DMS53 (cell line): ENCODE data around the gene TAS1R3.

Experiments
- DNase-seq: peaks from one replicate; lab custom pipeline; 2025; lab: John Stamatoyannopoulos, UW

Gene TAS1R3

GRCh38 chr1:1340185-1340584 lies 9.1 kb downstream of the TAS1R3 start:
- DNase-seq: no peak

GRCh38 chr1:1340791-1341548 lies 9.9 kb downstream of the TAS1R3 start:
- DNase-seq: no peak

- no peak for DNase-seq
These were observed 10.5 kb downstream of the TAS1R3 start for GRCh38 chr1:1341549-1342021.

- DNase-seq: no peak
These were observed 11.0 kb downstream of the TAS1R3 start for GRCh38 chr1:1342061-1342562.

- no peak for DNase-seq
These were observed 11.6 kb downstream of the TAS1R3 start for GRCh38 chr1:1342584-1343115.

- no peak for DNase-seq
These were observed 12.8 kb downstream of the TAS1R3 start for GRCh38 chr1:1343811-1344421.

GRCh38 chr1:1344655-1345361 lies 13.7 kb downstream of the TAS1R3 start:
- peak; percentile 54 for DNase-seq

- DNase-seq: no peak
These were observed 14.3 kb downstream of the TAS1R3 start for GRCh38 chr1:1345384-1345783.

GRCh38 chr1:1345860-1346500 lies 14.9 kb downstream of the TAS1R3 start:
- DNase-seq: no peak

GRCh38 chr1:1346501-1346890 lies 15.4 kb downstream of the TAS1R3 start:
- DNase-seq: no peak

GRCh38 chr1:1347026-1347595 lies 16.0 kb downstream of the TAS1R3 start:
- DNase-seq: no peak

GRCh38 chr1:1347663-1348419 lies 16.8 kb downstream of the TAS1R3 start:
- DNase-seq: peak; percentile 52

- peak; percentile 66 for DNase-seq
These were observed 17.6 kb downstream of the TAS1R3 start for GRCh38 chr1:1348420-1349255.

GRCh38 chr1:1349256-1350012 lies 18.4 kb downstream of the TAS1R3 start, which contains the start of gene DVL1:
TSS of gene DVL1 (minus strand) at chr1:1349418. CDS start at chr1:1349065, 353 bp downstream.
- DNase-seq: peak; percentile 84

GRCh38 chr1:1351511-1352427 lies 20.7 kb downstream of the TAS1R3 start:
- peak; percentile 65 for DNase-seq

GRCh38 chr1:1352786-1353388 lies 21.8 kb downstream of the TAS1R3 start:
- no peak for DNase-seq

- DNase-seq: peak; percentile 65
These were observed 22.5 kb downstream of the TAS1R3 start for GRCh38 chr1:1353389-1354151.
